Activated CD4-positive, alpha-beta T cell treated with anti-CD3 and anti-CD28 coated beads, Interleukin-2, amount 50 U/mL, for 16 hours (primary cell): Measurements from ENCODE around the gene UCKL1.
A peak's percentile ranks its signal among the peaks of the same experiment; 100 is the strongest.
"Not testable (repeated sequence)": the region's sequence is repeated elsewhere in the genome, so short reads cannot be mapped to it uniquely, and the experiment has no call there.

Source experiments
- DNase-seq: peaks from one replicate; pipeline ENCODE4 v3.0.0-alpha.2; 2020

UCKL1 gene

GRCh38 chr20:63942969-63943807 lies 13.0 kb downstream of the UCKL1 start:
- no peak for DNase-seq

GRCh38 chr20:63942250-63942951 lies 13.8 kb downstream of the UCKL1 start:
- peak; percentile 76 for DNase-seq

- peak; percentile 97 for DNase-seq
Observed at GRCh38 chr20:63941282-63942081, 14.7 kb downstream of the UCKL1 start.

GRCh38 chr20:63940472-63941266 lies 15.5 kb downstream of the UCKL1 start:
- DNase-seq = no peak

GRCh38 chr20:63940071-63940471 lies 16.1 kb downstream of the UCKL1 start:
- DNase-seq = no peak

- DNase-seq = no peak
Observed at GRCh38 chr20:63939061-63939935, 16.9 kb downstream of the UCKL1 start.

- no peak for DNase-seq
Observed at GRCh38 chr20:63937596-63937995, 18.6 kb downstream of the UCKL1 start.

- DNase-seq = no peak
Observed at GRCh38 chr20:63935447-63935846, 20.8 kb downstream of the UCKL1 start.

GRCh38 chr20:63934271-63935068 lies 21.7 kb downstream of the UCKL1 start:
- DNase-seq = no peak

GRCh38 chr20:63933646-63934045 lies 22.6 kb downstream of the UCKL1 start:
- no peak for DNase-seq

- DNase-seq = no peak
Observed at GRCh38 chr20:63932606-63933160, 23.5 kb downstream of the UCKL1 start.

- no peak for DNase-seq
Observed at GRCh38 chr20:63931735-63932134, 24.5 kb downstream of the UCKL1 start.

- no peak for DNase-seq
Observed at GRCh38 chr20:63930971-63931553, 25.2 kb downstream of the UCKL1 start.

- not testable (repeated sequence) for DNase-seq
Observed at GRCh38 chr20:63929473-63929883, 26.7 kb downstream of the UCKL1 start.

GRCh38 chr20:63929071-63929470 lies 27.1 kb downstream of the UCKL1 start:
- no peak for DNase-seq

- no peak for DNase-seq
Observed at GRCh38 chr20:63926298-63926697, 29.9 kb downstream of the UCKL1 start.

- no peak for DNase-seq
Observed at GRCh38 chr20:63924241-63924640, 32.0 kb downstream of the UCKL1 start.

GRCh38 chr20:63923651-63924050 lies 32.6 kb downstream of the UCKL1 start:
- no peak for DNase-seq

GRCh38 chr20:63920226-63920625 lies 36.0 kb downstream of the UCKL1 start:
- DNase-seq = no peak

- DNase-seq = no peak
Observed at GRCh38 chr20:63919130-63919529, 37.1 kb downstream of the UCKL1 start.
